Measurements from ENCODE around the gene CREB3. TPM values are rescaled to one million over a fixed set of nuclear protein-coding genes. Genes with fewer than 3 reads are reported as not detected.

CREB3 gene
- total and polyA plus RNA-seq, 9 of the 15 experiments (the other 6 are each of a cell fraction or from before 2014, with no cell fraction given) = 5.7 to 18.3 (median 14.9) TPM

- no peak for TF ChIP-seq ZFPM2 (CRISPR knock-in tag; IDR thresholded peaks at IDR 0.05)
- no peak for TF ChIP-seq PRPF4 (IDR thresholded peaks at IDR 0.05; ENCODE audit: insufficient read depth, low read depth, low read length, poor library complexity, severe bottlenecking)
- no peak for TF ChIP-seq CREB3 (tag; conservative IDR thresholded peaks at IDR 0.05; ENCODE audit: low read depth)
These were observed 12.9 kb upstream of the CREB3 start (continued) for GRCh38 chr9:35719546-35719945.

- H3K9ac ChIP-seq (ENCODE audit: insufficient read depth in 1 of 2, low read depth in 2 of 2, low read length in 2 of 2) = no peak overlapping the region
- H3K79me2 ChIP-seq (ENCODE audit: control insufficient read depth, insufficient read depth, low read length) = peaks cover 34% of the 10 kb centered on the region
- FAIRE-seq = no peak
- in situ Hi-C loops (cut with MboI) = no loop called here
- H3K4me3 ChIP-seq = no peak overlapping the region
- H3K27ac ChIP-seq (ENCODE audit: extremely low read depth, low read depth, low read length) = no peak overlapping the region; the same call in 2 of the 3 replicates
- no peak overlapping the region for H2AFZ ChIP-seq (ENCODE audit: low read depth, low read length)
- no TSS peak for BruUV-seq (replicated peaks)
- ChIA-PET CTCF (ENCODE audit: low intra/inter-chr PET ratio) (no interaction called here), POLR2A (interaction anchor here (0.6 to 2.9 kb wide), 3 partner anchors 9 to 46 kb away, joined by 3 to 10 read pairs (median 7); partner anchors contain the start of genes CREB3 and TLN1)
- peaks cover under 1% of the 10 kb centered on the region; the same call in 1 of the 2 replicates for H4K20me1 ChIP-seq (replicated peaks; ENCODE audit: control insufficient read depth, insufficient read depth, low read length)
- no peak overlapping the region for H3K4me2 ChIP-seq (ENCODE audit: insufficient read depth, low read length)
- 100% methylated on average over 2 of the region's 2 CpGs for WGBS (ENCODE audit: insufficient coverage, low coverage, missing lambda C conversion rate)
- no peaks in the 10 kb centered on the region for H3K9me3 ChIP-seq (replicated peaks; ENCODE audit: control insufficient read depth, insufficient read depth, low read depth, low read length)
- H3K27me3 ChIP-seq (ENCODE audit: control insufficient read depth in 2 of 2, insufficient read depth in 2 of 2, low read length in 2 of 2) = no peaks in the 10 kb centered on the region
- intact Hi-C loops (cut with micrococcal nuclease) = no loop called here
- H3K4me1 ChIP-seq (replicated peaks in 1 of 2; ENCODE audit: control insufficient read depth in 2 of 2, insufficient read depth in 2 of 2, low read length in 2 of 2) = peaks cover 11 to 24% of the 10 kb centered on the region in 2 experiments; a peak in 4 of 5 replicates
- ATAC-seq = no peak
- H3K9me1 ChIP-seq (ENCODE audit: control insufficient read depth, insufficient read depth, low read length) = peaks cover 8% of the 10 kb centered on the region
- no peak for DNase-seq (ENCODE audit: extremely low read depth in 1 of 4, low spot score in 3 of 4)
- H3K36me3 ChIP-seq (ENCODE audit: control insufficient read depth, insufficient read depth, low read length) = peaks cover 95% of the 10 kb centered on the region
- TF ChIP-seq BRD4 (IDR thresholded peaks at IDR 0.05) (no peak), NR4A1 (CRISPR knock-in tag; IDR thresholded peaks at IDR 0.05) (no peak), NR4A1 (tag; IDR thresholded peaks at IDR 0.05) (no peak), SRSF3 (IDR thresholded peaks at IDR 0.05; ENCODE audit: insufficient read depth, low read length) (no peak), ZNF197 (CRISPR knock-in tag; IDR thresholded peaks at IDR 0.05; ENCODE audit: low read depth) (no peak), JUN (IDR thresholded peaks at IDR 0.05; ENCODE audit: borderline replicate concordance, low read depth, low read length) (no peak), JUN (CRISPR knock-in tag; IDR thresholded peaks at IDR 0.05; ENCODE audit: borderline replicate concordance) (no peak), THAP12 (CRISPR knock-in tag; IDR thresholded peaks at IDR 0.05) (no peak), SIRT6 (IDR thresholded peaks at IDR 0.05; ENCODE audit: low read depth, low read length) (no peak), HNRNPUL1 (IDR thresholded peaks at IDR 0.05; ENCODE audit: low read length) (no peak), ZNF12 (CRISPR knock-in tag; IDR thresholded peaks at IDR 0.05) (no peak), NFATC3 (IDR thresholded peaks at IDR 0.05) (no peak), NR0B1 (IDR thresholded peaks at IDR 0.05; ENCODE audit: partially characterized antibody) (no peak), SRSF9 (IDR thresholded peaks at IDR 0.05; ENCODE audit: borderline replicate concordance, low read depth, low read length) (no peak)
These were observed 9.0 kb upstream of the CREB3 start for GRCh38 chr9:35723426-35723825.
